H1 (cell line): Measurements from ENCODE around the gene PALD1. TPM values are rescaled to one million over a fixed set of nuclear protein-coding genes. Genes with fewer than 3 reads are reported as not detected.

ENCODE experiments used
- CTCF ChIA-PET: fragments of 300-600 bp; sonication (Branson Sonifier 250); formaldehyde crosslinking; loops from one replicate; lab custom pipeline; 2021; ENCODE audit not compliant: partially characterized antibody; lab: Charles Lee
- POLR2A ChIA-PET: fragments of 300-600 bp; sonication (Branson Sonifier 250); formaldehyde crosslinking; loops from one replicate; lab custom pipeline; 2021; ENCODE audit warnings: inconsistent platforms; ENCODE audit not compliant: partially characterized antibody; lab: Charles Lee
- DNase-seq, 2 experiments: peaks; one replicate each; pipeline versions ENCODE4 v3.0.0 to v3.0.0-alpha.2; 2010 to 2022; ENCODE audit warnings: low spot score in 2 of 2, low read depth in 1 of 2, mixed read lengths in 1 of 2
- FAIRE-seq: peaks from 2 replicates; lab custom pipeline; 2011; peaks lifted over from hg19 to GRCh38; lab: Jason Lieb, UNC
- H2AFZ ChIP-seq: 2 replicates; pipeline ENCODE4 v1.8.1; 2012; ENCODE audit warnings: low read length, inconsistent platforms
- H2AK5ac ChIP-seq: 2 replicates; pipeline ENCODE4 v1.6.1; 2013; ENCODE audit warnings: low read depth, low read length
- H2BK120ac ChIP-seq: replicated peaks from 2 replicates; pipeline ENCODE3; 2013; ENCODE audit warnings: low read depth, low read length, inconsistent platforms
- H2BK12ac ChIP-seq: 2 replicates; pipeline ENCODE4 v1.6.1; 2013; ENCODE audit warnings: low read depth, low read length
- H2BK15ac ChIP-seq: 2 replicates; pipeline ENCODE4 v1.6.1; 2013; ENCODE audit warnings: low read length
- H2BK20ac ChIP-seq: 2 replicates; pipeline ENCODE4 v1.6.1; 2013; ENCODE audit warnings: low read length
- H2BK5ac ChIP-seq: 2 replicates; pipeline ENCODE4 v1.6.1; 2013; ENCODE audit warnings: low read depth, low read length
- H3K14ac ChIP-seq: 2 replicates; pipeline ENCODE4 v1.6.1; 2013; ENCODE audit warnings: inconsistent platforms; ENCODE audit not compliant: insufficient read length
- H3K18ac ChIP-seq: 2 replicates; pipeline ENCODE4 v1.6.1; 2013; ENCODE audit warnings: low read length; ENCODE audit errors: extremely low read depth
- H3K23ac ChIP-seq: 2 replicates; pipeline ENCODE4 v1.6.1; 2013; ENCODE audit warnings: inconsistent platforms; ENCODE audit not compliant: insufficient read length
- H3K23me2 ChIP-seq: 2 replicates; pipeline ENCODE4 v1.6.1; 2013; ENCODE audit warnings: low read depth, low read length
- H3K27ac ChIP-seq: 2 replicates; pipeline ENCODE4 v1.6.1; 2011; ENCODE audit warnings: low read depth, low read length, inconsistent platforms
- H3K27me3 ChIP-seq, 4 experiments: replicated peaks in 1 of 4; 1 replicate in 1 of 4; 2 replicates in 3 of 4; pipeline versions ENCODE4 v1.6.1 to v1.8.1; 2011 to 2013; ENCODE audit warnings: low read length in 3 of 4, mild to moderate bottlenecking in 3 of 4, inconsistent platforms in 2 of 4, mixed read lengths in 2 of 4, moderate library complexity in 1 of 4; ENCODE audit not compliant: control insufficient read depth in 3 of 4, insufficient read depth in 3 of 4; ENCODE audit errors: extremely low read depth in 1 of 4
- H3K36me3 ChIP-seq, 4 experiments: 2 replicates each; pipeline versions ENCODE4 v1.6.1 to v1.8.1; 2011 to 2013; ENCODE audit warnings: mild to moderate bottlenecking in 4 of 4, low read length in 3 of 4, moderate library complexity in 2 of 4, control low read depth in 1 of 4, inconsistent platforms in 1 of 4; ENCODE audit not compliant: insufficient read depth in 4 of 4, control insufficient read depth in 2 of 4
- H3K4ac ChIP-seq: replicated peaks from 2 replicates; pipeline ENCODE3; 2013; ENCODE audit warnings: low read length, low read depth, mixed read lengths, inconsistent platforms; ENCODE audit not compliant: insufficient read length
- H3K4me1 ChIP-seq, 4 experiments: replicated peaks in 1 of 4; 1 replicate in 1 of 4; 2 replicates in 3 of 4; pipeline versions ENCODE4 v1.6.1 to v1.8.1; 2011 to 2013; ENCODE audit warnings: low read length in 3 of 4, inconsistent platforms in 2 of 4, mixed read lengths in 1 of 4; ENCODE audit not compliant: insufficient read depth in 4 of 4, control insufficient read depth in 3 of 4
- H3K4me2 ChIP-seq, 2 experiments: 2 replicates each; pipeline versions ENCODE4 v1.6.1 to v1.8.1; 2011 to 2013; ENCODE audit warnings: low read depth in 2 of 2, low read length in 2 of 2, control low read depth in 1 of 2, inconsistent platforms in 1 of 2, mild to moderate bottlenecking in 1 of 2; ENCODE audit not compliant: insufficient read depth in 1 of 2
- H3K4me3 ChIP-seq, 4 experiments: fragments of 200-600, 300-600 bp in 1 of 4; sonication (generic), shearing (Covaris generic), sonication (Bioruptor Twin) in 1 of 4; 2 replicates each; pipeline versions ENCODE4 v1.5.1 to v1.8.1; 2011 to 2016; ENCODE audit warnings: low read length in 4 of 4, low read depth in 3 of 4, control low read depth in 2 of 4, inconsistent platforms in 2 of 4, mild to moderate bottlenecking in 2 of 4, mixed read lengths in 1 of 4, moderate library complexity in 1 of 4; ENCODE audit not compliant: insufficient read depth in 2 of 4; ENCODE audit errors: extremely low read depth in 1 of 4
- H3K56ac ChIP-seq: replicated peaks from 2 replicates; pipeline ENCODE3; 2013; ENCODE audit warnings: low read depth, mild to moderate bottlenecking, mixed read lengths, low read length, inconsistent platforms; ENCODE audit not compliant: insufficient read length
- H3K79me1 ChIP-seq: 2 replicates; pipeline ENCODE4 v1.6.1; 2013; ENCODE audit warnings: low read depth, low read length, control low read depth
- H3K79me2 ChIP-seq, 2 experiments: 2 replicates each; pipeline versions ENCODE4 v1.6.1 to v1.8.1; 2012 to 2013; ENCODE audit warnings: low read length in 2 of 2, mild to moderate bottlenecking in 2 of 2, inconsistent platforms in 1 of 2; ENCODE audit not compliant: insufficient read depth in 2 of 2, control insufficient read depth in 1 of 2
- H3K9ac ChIP-seq, 4 experiments: replicated peaks in 1 of 4; 1 replicate in 1 of 4; 2 replicates in 3 of 4; pipeline versions ENCODE4 v1.6.1 to v1.8.1; 2011 to 2013; ENCODE audit warnings: low read depth in 3 of 4, low read length in 3 of 4, control low read depth in 2 of 4, mild to moderate bottlenecking in 2 of 4, moderate library complexity in 2 of 4, inconsistent platforms in 1 of 4; ENCODE audit errors: extremely low read depth in 1 of 4
- H3K9me3 ChIP-seq, 2 experiments: 2 replicates each; pipeline versions ENCODE4 v1.6.1 to v1.8.1; 2012 to 2013; ENCODE audit warnings: mild to moderate bottlenecking in 2 of 2, moderate library complexity in 2 of 2, control low read depth in 1 of 2, inconsistent platforms in 1 of 2, low read depth in 1 of 2, low read length in 1 of 2, mixed read lengths in 1 of 2; ENCODE audit not compliant: insufficient read depth in 2 of 2
- H4K20me1 ChIP-seq, 2 experiments: replicated peaks in 1 of 2; 2 replicates each; pipeline versions ENCODE3 to v1.8.1; 2011 to 2013; ENCODE audit warnings: inconsistent platforms in 2 of 2, low read length in 2 of 2, mild to moderate bottlenecking in 1 of 2; ENCODE audit not compliant: insufficient read depth in 2 of 2, control insufficient read depth in 1 of 2
- H4K5ac ChIP-seq: 2 replicates; pipeline ENCODE4 v1.6.1; 2013; ENCODE audit warnings: low read length, low read depth, mixed read lengths, inconsistent platforms; ENCODE audit not compliant: insufficient read length
- H4K8ac ChIP-seq: 2 replicates; pipeline ENCODE4 v1.8.0; 2013; ENCODE audit warnings: mild to moderate bottlenecking, moderate library complexity, low read length, inconsistent platforms; ENCODE audit not compliant: insufficient read depth; ENCODE audit errors: extremely low read depth
- H4K91ac ChIP-seq: replicated peaks from 2 replicates; pipeline ENCODE3; 2013; ENCODE audit warnings: low read length, mixed read lengths, inconsistent platforms; ENCODE audit not compliant: insufficient read length
- CBX5 ChIP-seq: fragments of 300-800, 300-1000 bp; sonication (generic); IDR thresholded peaks from 2 replicates; pipeline ENCODE4 v1.7.1; 2016; ENCODE audit warnings: antibody characterized with exemption, low read length, low read depth
- GTF2F1 ChIP-seq: IDR thresholded peaks from 2 replicates; pipeline ENCODE4 v1.6.1; 2012; ENCODE audit warnings: low read depth, low read length, improper control_type of control experiment, borderline replicate concordance
- HDAC2 ChIP-seq, 2 experiments: fragments of 300-600 bp in 1 of 2; sonication (generic) in 1 of 2; IDR thresholded peaks; 2 replicates each; pipeline ENCODE4 v1.6.1; 2011 to 2012; ENCODE audit warnings: low read depth in 2 of 2, low read length in 2 of 2, mild to moderate bottlenecking in 2 of 2, moderate library complexity in 2 of 2, borderline replicate concordance in 1 of 2, inconsistent platforms in 1 of 2
- KDM5A ChIP-seq: fragments of 200-600 bp; IDR thresholded peaks from 2 replicates; pipeline ENCODE4 v1.7.1; 2012; ENCODE audit warnings: mild to moderate bottlenecking, low read length, inconsistent platforms, mixed read lengths
- MAFK ChIP-seq: IDR thresholded peaks from 2 replicates; pipeline ENCODE4 v1.6.1; 2012; ENCODE audit warnings: low read depth, mild to moderate bottlenecking, improper control_type of control experiment, low read length
- NANOG ChIP-seq: IDR thresholded peaks from 2 replicates; pipeline ENCODE4 v1.6.1; 2011; ENCODE audit warnings: low read length, low read depth, mild to moderate bottlenecking, inconsistent platforms; ENCODE audit not compliant: insufficient read depth, poor library complexity, severe bottlenecking
- NRF1 ChIP-seq: IDR thresholded peaks from 2 replicates; pipeline ENCODE4 v1.6.1; 2011; ENCODE audit warnings: mild to moderate bottlenecking, low read depth, low read length, improper control_type of control experiment
- SUZ12 ChIP-seq: fragments of 200-600 bp; sonication (generic); IDR thresholded peaks from 2 replicates; pipeline ENCODE4 v1.6.1; 2012; ENCODE audit warnings: mild to moderate bottlenecking, inconsistent platforms, low read length, moderate library complexity, mixed read lengths
- WGBS, 2 experiments: shearing (Covaris generic) in 1 of 2; methylation state at CpG; one replicate each; pipeline versions ENCODE4 v1.1.6 to v1.1.7; 2013 to 2015; ENCODE audit warnings: low lambda C conversion rate in 2 of 2, mixed read lengths in 2 of 2, inconsistent platforms in 1 of 2, low coverage in 1 of 2, missing lambda C conversion rate in 1 of 2; ENCODE audit not compliant: insufficient replicate concordance in 2 of 2, insufficient coverage in 1 of 2, insufficient read length in 1 of 2; ENCODE audit errors: extremely low coverage in 1 of 2, missing lambda C conversion rate in 1 of 2; 5-methylcytosine and 5-hydroxymethylcytosine counted together
- polyA plus RNA-seq, 7 experiments: library from polyadenylated mRNA; depleted of rRNA in 3 of 7; stranded (reverse) in 5 of 7; unstranded in 2 of 7; fragments of >200 nt in 5 of 7; fragments of 200-250 nt in 2 of 7; gene quantifications; 1 replicate in 5 of 7; 2 replicates in 1 of 7; 4 replicates in 1 of 7; pipeline versions ENCODE4 v1.2.1 to v1.2.3, GENCODE V29; 2011 to 2013; ENCODE audit warnings: missing spikeins in 2 of 7, mixed read lengths in 2 of 7
- total RNA-seq: library from RNA; stranded (reverse); fragmentation: NEBNext Ultra II Directional; extraction: Animal tissue kit (Norgen Biotek cat#: 25700); gene quantifications from 2 replicates; pipeline ENCODE4 v1.2.1, GENCODE V29; 2021

Gene PALD1
- total and polyA plus RNA-seq, 2 of the 8 experiments (the other 6 are each of a cell fraction or from before 2014, with no cell fraction given): 13.3 to 32.8 TPM

- H3K9ac ChIP-seq: no peak overlapping the region
- H2BK12ac ChIP-seq: no peak overlapping the region
- H3K18ac ChIP-seq: no peak overlapping the region
- 90% methylated on average over 4 of the region's 4 CpGs; no CpG with 5 or more reads in 1 of the 2 experiments for WGBS, 2 experiments
- no peaks in the 10 kb centered on the region for H3K4me1 ChIP-seq
- H3K27me3 ChIP-seq: no peaks in the 10 kb centered on the region
- no peak overlapping the region for H3K14ac ChIP-seq
- H2BK120ac ChIP-seq: no peak overlapping the region
- H3K4ac ChIP-seq: no peak overlapping the region
- H2BK5ac ChIP-seq: no peak overlapping the region
- H3K79me1 ChIP-seq: no peaks in the 10 kb centered on the region; the same call in 1 of the 2 replicates
- no peak overlapping the region for H3K23ac ChIP-seq
- no peak overlapping the region for H3K27ac ChIP-seq
- H2BK15ac ChIP-seq: no peak overlapping the region
- H3K23me2 ChIP-seq: no peaks in the 10 kb centered on the region
- no peak overlapping the region for H4K91ac ChIP-seq
- H3K4me3 ChIP-seq: no peak overlapping the region
- no peak overlapping the region; the same call in 1 of the 2 replicates for H4K8ac ChIP-seq
- no peak overlapping the region for H3K4me2 ChIP-seq
- ChIA-PET POLR2A (interaction anchor here (0.7 kb wide), 1 partner anchor 11 kb away, joined by 3 read pairs; no protein-coding TSS in a partner anchor), CTCF (interaction anchor here (1.0 to 4.2 kb wide), 11 partner anchors 9 to 235 kb away, joined by 3 to 29 read pairs (median 4); no protein-coding TSS in a partner anchor)
- FAIRE-seq (no peak), DNase-seq (no peak)
- no peak overlapping the region for H2AK5ac ChIP-seq
- no peaks in the 10 kb centered on the region for H3K9me3 ChIP-seq
- H2AFZ ChIP-seq: no peak overlapping the region
- H3K79me2 ChIP-seq: no peaks in the 10 kb centered on the region
- H2BK20ac ChIP-seq: no peak overlapping the region
- H3K56ac ChIP-seq: no peak overlapping the region
- peaks cover 0 to 7% of the 10 kb centered on the region in 2 experiments for H4K20me1 ChIP-seq
- no peak overlapping the region for H4K5ac ChIP-seq
- no peaks in the 10 kb centered on the region for H3K36me3 ChIP-seq
- TF ChIP-seq GTF2F1: no peak
- no peak for TF ChIP-seq KDM5A
- TF ChIP-seq MAFK: no peak
- no peak for TF ChIP-seq HDAC2 (IDR thresholded peaks at IDR 0.05; ENCODE audit: borderline replicate concordance in 1 of 2, low read depth in 2 of 2, low read length in 2 of 2)
- TF ChIP-seq SUZ12: no peak
- no peak for TF ChIP-seq NRF1
- TF ChIP-seq NANOG: no peak
- no peak for TF ChIP-seq CBX5
These were observed 45.0 kb downstream of the PALD1 start for GRCh38 chr10:70523549-70523948.
